Central memory CD8-positive, alpha-beta T cell (primary cell): ENCODE measurements around the gene HAP1.
"Not testable (repeated sequence)": the region's sequence is repeated elsewhere in the genome, so short reads cannot be mapped to it uniquely, and the experiment has no call there.

ENCODE experiments used
- ATAC-seq: fragments of 150-1000 bp; cut with Tn5 transposase; replicated peaks from 2 replicates; pipeline ENCODE4 v1.10.0; 2022; ENCODE audit warnings: mild to moderate bottlenecking, moderate FRiP score, moderate number of reproducible peaks; ENCODE audit not compliant: poor library complexity, severe bottlenecking; ENCODE audit errors: extremely low read depth
- DNase-seq, 2 donors: peaks; one replicate each; pipeline ENCODE4 v3.0.0; 2021; ENCODE audit warnings: low spot score in 2 of 2
- H3K27ac Mint-ChIP-seq: one replicate; pipeline ENCODE4 v1.8.0; 2022; ENCODE audit warnings: low read depth, mild to moderate bottlenecking, moderate library complexity, mixed read lengths
- H3K27me3 Mint-ChIP-seq: one replicate; pipeline ENCODE4 v1.8.0; 2022; ENCODE audit warnings: mixed read lengths
- H3K36me3 Mint-ChIP-seq: one replicate; pipeline ENCODE4 v1.8.0; 2022; ENCODE audit warnings: mild to moderate bottlenecking, moderate library complexity, mixed read lengths; ENCODE audit not compliant: insufficient read depth
- H3K4me1 Mint-ChIP-seq: one replicate; pipeline ENCODE4 v1.8.0; 2022; ENCODE audit warnings: mixed read lengths
- H3K4me3 Mint-ChIP-seq: one replicate; pipeline ENCODE4 v1.8.0; 2022; ENCODE audit warnings: mild to moderate bottlenecking, moderate library complexity, mixed read lengths
- H3K9me3 Mint-ChIP-seq: one replicate; pipeline ENCODE4 v1.8.0; 2022; ENCODE audit warnings: mixed read lengths

Gene HAP1

DNA sequence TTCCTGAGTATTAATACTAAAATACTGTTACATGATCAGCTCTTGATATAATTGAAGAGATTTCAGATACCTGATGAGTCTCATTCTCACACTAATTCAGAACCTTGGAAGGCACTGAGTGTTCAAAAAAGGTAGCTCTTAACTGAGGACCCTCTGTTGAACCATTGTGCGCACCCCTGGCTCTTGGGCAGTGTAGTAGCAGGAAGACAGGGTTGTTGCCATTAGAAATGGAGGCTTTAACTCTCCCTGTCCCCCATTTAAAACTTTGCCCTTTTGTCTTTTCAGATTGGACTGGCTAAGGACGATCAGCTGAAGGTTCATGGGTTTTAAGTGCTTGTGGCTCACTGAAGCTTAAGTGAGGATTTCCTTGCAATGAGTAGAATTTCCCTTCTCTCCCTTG lies 43.9 kb downstream of the HAP1 start:
- ATAC-seq (no peak), DNase-seq (no peak)
- Mint-ChIP-seq H3K4me3 (peak overlapping the region; percentile 96), H3K27me3 (no peaks in the 10 kb centered on the region), H3K36me3 (peaks cover 67% of the 10 kb centered on the region), H3K27ac (peak overlapping the region; percentile 98), H3K4me1 (peaks cover 36% of the 10 kb centered on the region), H3K9me3 (no peaks in the 10 kb centered on the region)

DNA sequence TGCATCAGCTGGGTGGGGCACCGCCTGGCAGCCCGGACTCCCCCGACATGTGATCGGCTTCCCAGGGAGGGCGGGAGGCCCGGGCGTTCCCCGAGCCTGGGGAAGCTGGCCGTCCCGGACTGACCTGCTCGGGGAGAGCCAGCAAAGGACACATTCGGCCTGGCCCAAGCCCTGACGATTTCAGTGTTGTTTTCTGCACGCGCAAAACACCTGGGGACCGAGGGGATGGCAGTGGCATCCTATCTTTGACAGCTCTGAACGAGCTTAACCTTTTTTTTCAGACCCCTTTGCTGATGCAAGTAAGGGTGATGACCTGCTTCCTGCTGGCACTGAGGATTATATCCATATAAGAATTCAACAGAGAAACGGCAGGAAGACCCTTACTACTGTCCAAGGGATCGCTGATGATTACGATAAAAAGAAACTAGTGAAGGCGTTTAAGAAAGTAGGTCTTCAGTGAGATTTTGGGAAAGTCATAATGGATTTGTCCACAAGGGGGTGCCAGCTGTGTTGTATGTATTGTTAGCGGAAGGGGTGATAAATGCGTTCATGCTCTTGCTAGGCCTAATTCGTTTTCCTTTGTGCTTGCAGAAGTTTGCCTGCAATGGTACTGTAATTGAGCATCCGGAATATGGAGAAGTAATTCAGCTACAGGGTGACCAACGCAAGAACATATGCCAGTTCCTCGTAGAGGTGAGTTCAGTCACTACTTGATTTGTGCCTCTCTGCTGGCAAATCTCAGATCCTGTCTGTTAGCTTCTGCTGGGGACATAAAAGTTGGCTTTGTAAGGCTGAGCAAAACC lies 44.7 kb downstream of the HAP1 start:
- peaks cover 32% of the 10 kb centered on the region for H3K4me1 Mint-ChIP-seq
- H3K36me3 Mint-ChIP-seq: peaks cover 65% of the 10 kb centered on the region
- no peaks in the 10 kb centered on the region for H3K27me3 Mint-ChIP-seq
- ATAC-seq: no peak
- peak; percentile 42 to 57 for DNase-seq
- H3K9me3 Mint-ChIP-seq: no peaks in the 10 kb centered on the region
- H3K27ac Mint-ChIP-seq: peak overlapping the region; percentile 98
- H3K4me3 Mint-ChIP-seq: peak overlapping the region; percentile 96

DNA sequence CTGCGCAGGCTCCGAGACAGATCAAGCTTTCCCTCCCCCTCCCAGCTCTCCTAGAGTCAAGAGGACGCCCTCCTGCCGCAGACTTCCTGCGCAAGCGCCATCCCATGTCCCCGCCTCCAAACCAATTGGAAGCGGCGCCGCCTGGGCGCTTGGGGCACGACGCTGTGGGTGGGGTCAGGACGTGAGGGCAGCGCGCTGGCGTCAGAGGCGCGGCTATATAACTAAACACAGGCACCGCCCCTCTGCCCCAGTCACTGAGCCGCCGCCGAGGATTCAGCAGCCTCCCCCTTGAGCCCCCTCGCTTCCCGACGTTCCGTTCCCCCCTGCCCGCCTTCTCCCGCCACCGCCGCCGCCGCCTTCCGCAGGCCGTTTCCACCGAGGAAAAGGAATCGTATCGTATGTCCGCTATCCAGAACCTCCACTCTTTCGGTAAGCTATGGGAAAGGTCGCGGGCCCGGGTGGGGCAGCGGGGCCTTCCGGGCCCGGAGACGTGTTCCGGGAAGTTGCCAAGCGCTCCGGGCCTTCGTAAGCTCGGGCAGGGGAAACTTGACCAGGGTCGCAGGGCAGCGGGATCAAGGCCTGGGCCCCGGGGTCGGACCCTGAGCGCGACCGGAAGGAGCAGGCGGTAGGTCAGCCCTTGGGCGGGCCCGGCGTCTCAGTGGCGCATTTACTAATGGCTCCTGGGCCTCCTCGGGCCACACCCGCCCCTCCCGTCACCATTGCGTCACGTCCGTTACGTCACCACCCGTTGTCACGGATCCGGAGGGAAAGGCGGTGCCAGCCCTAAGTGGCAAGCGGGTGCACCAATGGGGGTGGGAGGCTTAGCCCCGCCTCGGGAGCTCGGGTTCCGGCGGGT lies 45.6 kb downstream of the HAP1 start, which contains the start of gene EIF1:
TSS of gene EIF1 (plus strand) at position 245 of the 856 bp plus-strand sequence. CDS start at position 399, 154 bp downstream.
- peaks cover 57% of the 10 kb centered on the region for H3K36me3 Mint-ChIP-seq
- peak; percentile 72 for ATAC-seq
- H3K4me1 Mint-ChIP-seq: peaks cover 32% of the 10 kb centered on the region

DNA sequence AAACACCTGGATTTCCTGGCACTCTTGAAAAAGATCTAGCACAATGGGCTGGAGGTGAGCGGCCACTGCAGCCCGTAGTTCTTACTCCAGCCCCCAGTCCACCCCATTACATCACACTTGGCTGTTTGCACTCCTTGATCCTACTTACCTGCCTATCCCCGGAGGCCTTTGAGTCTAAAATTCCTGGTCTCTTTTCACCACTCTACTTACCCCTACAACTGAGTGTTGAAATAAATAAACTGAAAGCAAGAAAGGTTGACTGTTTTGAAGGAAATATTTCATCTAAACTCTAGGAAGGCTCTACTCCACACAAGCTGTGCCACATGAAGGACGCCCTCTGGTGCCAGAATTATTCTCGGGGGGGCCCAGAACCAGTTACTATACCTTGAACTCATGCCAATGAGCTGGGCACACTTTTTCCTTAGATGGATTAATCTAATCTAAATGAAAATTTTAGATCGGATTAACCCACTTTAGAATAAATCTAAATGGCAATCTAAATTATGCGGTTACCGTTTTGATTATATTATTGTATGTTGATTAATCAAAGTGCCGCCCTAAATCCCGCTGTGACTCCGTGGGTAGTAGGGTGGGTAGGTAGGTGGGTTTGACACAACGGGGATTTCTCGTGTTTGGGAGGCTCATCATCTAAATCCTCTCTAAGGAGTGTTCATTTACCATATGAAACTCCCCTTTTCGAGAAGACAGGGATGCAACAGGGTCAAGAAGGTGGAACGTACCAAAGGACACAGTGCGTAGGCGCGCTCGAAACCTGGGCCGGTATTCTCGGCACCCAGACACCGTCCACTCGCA lies 46.4 kb downstream of the HAP1 start:
- Mint-ChIP-seq H3K36me3 (peaks cover 49% of the 10 kb centered on the region), H3K27me3 (no peaks in the 10 kb centered on the region), H3K4me1 (peaks cover 32% of the 10 kb centered on the region), H3K9me3 (no peaks in the 10 kb centered on the region), H3K27ac (peak overlapping the region; percentile 98), H3K4me3 (peak overlapping the region; percentile 96)
- peak; percentile 10 for ATAC-seq
- peak; percentile 38 to 49 for DNase-seq

More for the DNA sequence above, 45.6 kb downstream of the HAP1 start, which contains the start of gene EIF1:
- Mint-ChIP-seq H3K27ac (peak within 1 kb of the TSS; percentile 98), H3K4me3 (peak within 1 kb of the TSS; percentile 96), H3K27me3 (no peaks in the 10 kb centered on the region), H3K9me3 (no peaks in the 10 kb centered on the region)
- peak; percentile 100 for DNase-seq

DNA sequence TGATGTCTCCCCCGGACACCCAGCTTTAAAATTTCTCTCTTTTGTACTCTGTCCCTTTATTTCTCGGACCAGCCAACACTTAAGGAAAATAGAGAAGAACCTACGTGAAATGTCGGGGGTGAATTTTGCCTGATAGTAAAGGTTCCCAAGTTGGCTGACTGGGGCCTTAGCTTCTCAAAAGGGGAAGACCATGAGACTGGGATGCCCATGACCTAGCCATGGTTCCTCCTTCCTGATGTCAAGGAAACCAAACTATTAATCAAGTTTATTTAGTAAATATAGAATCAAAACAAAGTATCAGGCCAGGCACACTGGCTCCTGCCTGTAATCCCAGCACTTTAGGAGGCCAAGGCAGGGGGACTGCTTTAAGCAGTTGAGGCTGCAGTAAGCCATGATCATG lies 48.2 kb downstream of the HAP1 start:
- DNase-seq: no peak
- H3K4me1 Mint-ChIP-seq: peaks cover 24% of the 10 kb centered on the region
- H3K4me3 Mint-ChIP-seq: no peak overlapping the region
- H3K36me3 Mint-ChIP-seq: peaks cover 32% of the 10 kb centered on the region
- no peaks in the 10 kb centered on the region for H3K27me3 Mint-ChIP-seq
- no peak overlapping the region for H3K27ac Mint-ChIP-seq
- ATAC-seq: no peak
- H3K9me3 Mint-ChIP-seq: no peaks in the 10 kb centered on the region

DNA sequence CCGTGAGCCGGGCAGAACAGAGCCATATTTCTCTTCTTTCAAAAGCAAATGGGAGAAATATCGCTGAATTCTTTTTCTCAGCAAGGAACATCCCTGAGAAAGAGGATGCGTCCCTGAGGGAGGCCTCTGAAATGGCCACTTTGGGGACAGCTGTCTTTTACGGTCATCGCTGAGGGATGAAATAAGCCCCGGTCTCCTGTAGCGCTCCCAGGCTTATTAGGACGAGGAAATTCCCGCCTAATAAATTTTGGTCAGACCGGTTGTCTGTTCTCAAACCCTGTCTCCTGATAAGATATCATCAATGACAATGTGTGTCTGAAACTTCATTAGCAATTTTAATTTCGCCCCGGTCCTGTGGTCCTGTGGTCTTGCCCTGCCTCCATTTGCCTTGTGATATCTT lies 48.7 kb downstream of the HAP1 start:
- H3K27me3 Mint-ChIP-seq, DNase-seq, H3K27ac Mint-ChIP-seq, H3K4me3 Mint-ChIP-seq, ATAC-seq, H3K9me3 Mint-ChIP-seq: not testable (repeated sequence)
- Mint-ChIP-seq H3K4me1 (peaks cover 24% of the 10 kb centered on the region), H3K36me3 (peaks cover 26% of the 10 kb centered on the region)

DNA sequence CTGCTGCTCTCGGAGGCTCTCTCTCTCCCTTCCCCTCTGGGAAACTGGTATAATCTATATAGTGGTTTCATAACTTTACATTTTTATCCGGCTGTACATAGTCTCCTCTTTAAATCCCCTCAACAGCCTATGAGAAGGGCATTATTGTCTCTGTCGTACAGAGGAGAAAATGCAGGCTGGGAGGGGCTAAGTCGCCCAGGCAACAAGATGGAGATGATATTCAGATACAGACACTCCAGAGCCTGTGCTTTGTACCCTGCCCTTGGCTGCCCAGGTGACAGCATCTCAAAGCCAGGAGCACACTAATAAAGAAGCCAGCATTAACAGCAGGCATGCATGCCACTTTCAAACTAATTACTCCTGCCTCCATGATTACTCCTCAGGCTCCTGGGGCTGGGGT lies 50.4 kb downstream of the HAP1 start:
- DNase-seq (no peak), ATAC-seq (no peak)
- no peak overlapping the region for H3K4me3 Mint-ChIP-seq
- no peaks in the 10 kb centered on the region for H3K9me3 Mint-ChIP-seq
- peaks cover 25% of the 10 kb centered on the region for H3K4me1 Mint-ChIP-seq
- no peak overlapping the region for H3K27ac Mint-ChIP-seq
- H3K27me3 Mint-ChIP-seq: no peaks in the 10 kb centered on the region
- H3K36me3 Mint-ChIP-seq: peaks cover 13% of the 10 kb centered on the region

DNA sequence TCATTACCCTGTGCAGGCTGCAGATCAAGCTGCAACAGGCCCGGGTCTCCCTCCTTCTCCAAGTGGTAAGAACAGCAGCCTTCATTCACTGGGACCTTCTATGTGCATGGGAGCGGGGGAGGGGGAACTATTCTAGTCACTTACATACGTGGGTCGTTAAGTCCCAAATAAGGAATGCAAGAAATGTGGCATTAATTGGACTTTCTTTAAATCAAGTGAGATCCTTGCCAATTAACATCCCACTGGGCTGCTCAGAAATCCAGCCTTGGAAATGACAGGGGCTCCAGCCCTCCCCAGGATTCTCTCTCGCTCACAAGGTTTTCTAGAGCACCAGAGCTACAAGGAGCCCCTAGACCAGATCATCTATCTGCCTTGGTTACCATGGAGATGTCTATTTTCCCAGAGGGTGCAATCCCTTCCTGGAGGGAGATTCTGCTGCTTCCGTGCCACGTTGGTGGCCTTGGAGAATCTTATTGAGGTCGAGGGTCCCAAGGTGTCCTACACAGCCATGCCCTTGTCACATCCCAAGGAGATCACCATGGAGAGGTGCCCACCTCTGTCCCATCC lies 50.9 kb downstream of the HAP1 start:
- H3K4me3 Mint-ChIP-seq: no peak overlapping the region
- H3K4me1 Mint-ChIP-seq: peaks cover 26% of the 10 kb centered on the region
- ATAC-seq: no peak
- H3K36me3 Mint-ChIP-seq: peaks cover 8% of the 10 kb centered on the region
- H3K27ac Mint-ChIP-seq: no peak overlapping the region
- H3K27me3 Mint-ChIP-seq: no peaks in the 10 kb centered on the region
- no peak for DNase-seq
- no peaks in the 10 kb centered on the region for H3K9me3 Mint-ChIP-seq

DNA sequence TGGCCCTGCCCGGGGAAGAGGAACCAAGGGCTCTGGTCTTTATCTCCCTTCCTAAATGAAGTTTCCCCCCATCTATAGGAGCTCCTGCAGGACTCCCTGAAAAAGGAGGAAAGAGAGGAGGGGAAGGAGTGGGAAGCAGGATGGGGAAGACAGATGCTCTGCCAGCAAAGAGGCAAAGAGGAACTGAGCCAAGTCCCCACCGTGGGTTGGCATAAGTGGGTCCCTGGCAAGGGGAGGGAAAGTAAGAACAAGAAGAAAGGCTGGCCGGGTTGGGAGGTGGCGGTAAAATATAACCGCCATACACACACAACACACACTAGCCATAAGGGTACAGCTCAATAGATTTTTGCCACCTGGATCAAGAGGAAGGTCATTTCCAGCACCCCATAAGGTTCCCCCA lies 51.8 kb downstream of the HAP1 start:
- Mint-ChIP-seq H3K4me3 (no peak overlapping the region), H3K27me3 (no peaks in the 10 kb centered on the region), H3K9me3 (no peaks in the 10 kb centered on the region), H3K36me3 (peaks cover 4% of the 10 kb centered on the region), H3K4me1 (peaks cover 23% of the 10 kb centered on the region), H3K27ac (no peak overlapping the region)
- DNase-seq (no peak), ATAC-seq (no peak)

DNA sequence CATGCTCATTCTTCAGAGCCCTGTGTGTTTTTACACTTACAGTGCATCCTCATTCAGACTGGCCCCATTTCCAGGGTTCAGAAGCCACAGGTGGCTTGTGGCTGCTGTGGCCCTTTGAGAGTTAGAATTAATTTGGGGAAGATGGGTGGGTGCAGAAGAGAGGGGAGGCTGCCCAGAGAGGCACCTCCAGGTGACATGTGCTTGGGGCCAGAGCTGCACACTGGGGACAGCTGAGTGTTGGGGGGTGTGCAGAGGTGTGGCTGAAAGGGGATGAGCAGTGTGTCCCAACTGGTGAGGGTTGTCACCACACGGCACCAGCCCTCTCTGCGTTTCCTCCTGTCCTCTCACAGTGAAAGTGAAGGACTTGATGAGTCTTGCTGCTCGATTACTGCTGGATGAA lies 52.7 kb downstream of the HAP1 start:
- Mint-ChIP-seq H3K36me3 (peaks cover 4% of the 10 kb centered on the region), H3K4me3 (no peak overlapping the region), H3K9me3 (no peaks in the 10 kb centered on the region), H3K27ac (no peak overlapping the region), H3K4me1 (peaks cover 22% of the 10 kb centered on the region), H3K27me3 (no peaks in the 10 kb centered on the region)
- ATAC-seq: no peak
- DNase-seq: no peak

DNA sequence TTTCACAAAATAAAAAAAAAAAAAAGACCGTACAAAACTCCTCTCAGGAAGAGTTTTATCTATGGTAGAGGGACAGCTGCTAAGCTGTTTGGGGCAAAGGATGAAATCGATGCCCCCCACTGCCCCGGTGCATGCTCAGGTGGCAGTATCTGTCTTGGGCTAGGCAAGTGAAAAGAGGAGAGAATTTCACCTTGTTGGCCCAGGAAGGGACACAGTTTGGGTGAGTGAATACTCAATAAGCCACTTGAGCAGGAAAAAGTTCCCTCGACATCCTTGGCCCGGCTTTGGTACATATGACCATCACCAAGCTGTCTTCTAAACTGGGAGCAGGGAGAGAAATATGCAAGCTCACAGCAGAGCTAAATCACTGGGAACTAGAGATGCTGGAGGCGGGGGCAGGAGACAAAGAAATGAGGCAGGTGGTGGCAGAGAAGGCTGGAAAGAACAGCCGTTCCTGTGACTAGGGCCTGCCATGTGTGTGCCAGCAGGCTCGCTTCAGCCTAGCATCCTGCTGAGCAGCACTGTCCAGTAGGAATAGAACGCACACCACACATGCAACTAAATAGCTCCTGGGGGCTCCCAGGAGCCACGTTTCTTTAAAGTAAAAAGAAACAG lies 53.9 kb downstream of the HAP1 start:
- Mint-ChIP-seq H3K27ac (no peak overlapping the region), H3K4me1 (peaks cover 22% of the 10 kb centered on the region), H3K27me3 (no peaks in the 10 kb centered on the region), H3K9me3 (no peaks in the 10 kb centered on the region), H3K4me3 (no peak overlapping the region), H3K36me3 (peaks cover 4% of the 10 kb centered on the region)
- no peak for ATAC-seq
- DNase-seq: no peak
